Sciatic nerve (tissue), 2 donors: Measurements from ENCODE around the gene PIK3CB. TPM values are rescaled to one million over a fixed set of nuclear protein-coding genes. Genes with fewer than 3 reads are reported as not detected.
A peak's percentile ranks its signal among the peaks of the same experiment; 100 is the strongest.
"Not testable (repeated sequence)": the region's sequence is repeated elsewhere in the genome, so short reads cannot be mapped to it uniquely, and the experiment has no call there.

Source experiments
- ATAC-seq: fragments of 200-7000 bp; cut with Tn5 transposase; one replicate; pipeline ENCODE4 v1.9.1; 2020; ENCODE audit warnings: mild to moderate bottlenecking, moderate library complexity
- DNase-seq: peaks from one replicate; pipeline ENCODE4 v3.0.0-alpha.2; 2020; ENCODE audit warnings: low spot score
- intact Hi-C: fragments of 100-400 bp; cut with DNase I; formaldehyde crosslinking; loops from one replicate; pipeline ENCODE4 v1.14.2; 2022
- total RNA-seq: library from RNA; stranded (reverse); fragmentation: NEBNext Ultra II Directional; extraction: Animal tissue kit (Norgen Biotek cat#: 25700); gene quantifications from one replicate; pipeline ENCODE4 v1.2.1, GENCODE V29; 2021
- donor health status: DM: no; HTN: no; CAD: no.
- donor health status: DM: no; HTN: no; CAD: no.

The PIK3CB gene
- total RNA-seq, 1 donor from 2014 or later, result 28.8 TPM

DNA sequence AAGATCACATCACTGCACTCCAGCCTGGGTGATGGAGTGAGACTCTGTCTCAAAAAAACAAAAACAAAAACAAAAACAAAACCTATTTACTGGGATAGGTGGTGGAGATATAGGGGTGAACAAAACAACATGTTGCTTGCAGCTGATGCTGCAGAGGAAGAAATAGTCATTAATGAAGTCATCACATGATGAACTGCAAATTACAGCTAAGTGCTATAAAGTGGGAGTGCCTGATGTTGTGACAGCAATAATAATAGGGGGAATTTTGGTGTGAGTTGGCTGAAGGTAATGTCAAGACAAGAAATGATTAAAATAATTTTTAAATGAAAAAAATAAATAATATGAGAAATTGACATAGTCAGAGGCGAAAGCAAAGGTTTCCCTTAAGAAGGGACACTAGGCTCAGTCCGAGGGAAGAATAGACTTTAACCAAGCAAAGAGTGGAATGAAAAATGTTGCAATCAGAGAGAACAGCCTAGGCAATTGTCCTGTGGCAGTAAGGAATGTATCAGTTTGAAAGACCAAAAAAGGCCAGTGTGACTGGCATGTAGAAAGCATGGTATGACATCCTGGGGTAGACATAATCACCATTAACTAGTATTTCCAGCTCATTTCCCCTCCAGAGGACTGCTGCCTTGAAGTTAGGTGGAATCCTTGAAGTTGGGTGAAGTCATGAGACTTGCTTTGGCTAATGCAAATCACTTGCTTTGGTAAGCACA lies 14.7 kb upstream of the PIK3CB start:
- DNase-seq, result no peak
- intact Hi-C loops, result no loop called here
- ATAC-seq, result no peak

DNA sequence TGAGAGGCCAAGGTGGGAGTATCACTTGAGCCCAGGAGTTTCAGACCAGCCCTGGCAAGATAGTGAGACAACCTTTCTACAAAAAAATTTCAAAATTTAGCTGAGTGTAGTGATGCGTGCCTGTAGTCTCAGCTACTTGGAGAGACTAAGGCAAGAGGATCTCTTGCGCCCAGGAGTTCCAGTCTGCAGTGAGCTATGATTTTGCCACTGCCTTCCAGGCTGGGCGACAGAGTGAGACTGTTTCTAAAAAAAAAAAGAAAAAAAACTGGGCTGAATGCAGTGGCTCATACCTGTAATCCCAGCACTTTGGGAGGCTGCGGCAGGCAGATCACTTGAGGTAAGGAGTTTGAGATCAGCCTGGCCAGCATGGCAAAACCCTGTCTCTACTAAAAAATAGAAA lies 14.0 kb upstream of the PIK3CB start:
- ATAC-seq, result no peak
- DNase-seq, result no peak
- intact Hi-C loops, result no loop called here

DNA sequence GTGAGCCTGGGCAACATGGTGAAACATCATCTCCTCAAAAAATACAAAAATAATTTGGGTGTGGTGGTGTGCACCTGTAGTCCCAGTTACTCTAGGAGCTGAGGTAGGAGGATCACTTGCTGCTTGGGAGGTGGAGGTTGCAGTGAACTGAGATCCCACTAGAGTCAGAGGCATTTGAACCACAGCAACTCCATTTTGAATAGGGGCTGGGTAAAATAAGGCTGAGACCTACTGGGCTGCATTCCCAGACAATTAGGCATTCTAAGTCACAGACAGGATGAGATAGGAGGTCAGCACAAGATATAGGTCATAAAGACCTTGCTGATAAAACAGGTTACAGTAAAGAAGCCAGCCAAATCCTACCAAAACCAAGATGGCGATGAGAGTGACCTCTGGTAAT lies 12.1 kb upstream of the PIK3CB start:
- not testable (repeated sequence) for ATAC-seq

DNA sequence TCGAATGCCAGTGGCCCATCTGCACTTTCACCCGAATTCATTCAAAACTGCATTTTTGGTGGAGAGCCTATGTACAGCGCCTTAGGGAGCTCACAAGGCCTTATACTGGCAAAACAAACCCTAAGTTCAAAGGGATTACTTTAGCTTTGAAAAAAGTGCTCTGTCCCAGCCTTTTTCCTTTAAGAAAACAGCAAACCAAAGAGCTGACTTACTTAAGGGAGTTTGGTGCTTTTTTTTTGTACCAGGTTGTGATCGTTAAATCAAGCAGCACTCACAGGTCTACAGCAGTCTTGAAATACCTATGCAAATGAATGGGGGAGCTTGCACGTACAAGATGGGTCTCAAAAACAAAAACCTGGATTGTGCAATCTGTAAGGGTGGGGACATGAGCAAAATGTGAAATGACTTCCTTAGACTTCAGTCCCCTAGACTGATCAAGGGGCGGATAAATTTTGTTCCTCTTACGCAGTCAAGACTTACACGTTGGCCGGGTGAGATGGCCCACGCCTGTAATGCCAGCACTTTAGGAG lies 11.6 kb upstream of the PIK3CB start:
- ATAC-seq, result no peak
- no peak for DNase-seq
- intact Hi-C loops, result no loop called here

More for the DNA sequence above, 12.1 kb upstream of the PIK3CB start:
- intact Hi-C loops, DNase-seq: not testable (repeated sequence)

DNA sequence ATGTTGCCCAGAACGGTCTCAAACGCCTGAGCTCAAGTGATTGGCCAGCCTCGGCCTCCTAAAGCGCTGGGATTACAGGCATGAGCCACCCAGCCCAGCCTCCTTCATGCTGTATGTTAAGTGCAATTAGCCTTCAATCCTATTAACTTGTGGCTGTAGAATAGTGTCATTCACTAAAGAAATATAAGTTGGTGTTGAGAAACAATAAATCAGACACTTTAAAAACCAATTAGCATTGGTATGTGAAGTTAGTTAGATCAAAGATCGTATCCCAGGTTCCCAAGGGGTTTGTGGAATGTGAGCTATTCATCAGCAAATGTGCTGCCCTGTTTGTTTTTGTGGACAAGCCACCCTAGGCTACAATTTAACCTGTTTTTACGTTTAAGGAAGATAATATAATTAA lies 11.0 kb upstream of the PIK3CB start:
- no peak for ATAC-seq
- intact Hi-C loops, result no loop called here
- no peak for DNase-seq

DNA sequence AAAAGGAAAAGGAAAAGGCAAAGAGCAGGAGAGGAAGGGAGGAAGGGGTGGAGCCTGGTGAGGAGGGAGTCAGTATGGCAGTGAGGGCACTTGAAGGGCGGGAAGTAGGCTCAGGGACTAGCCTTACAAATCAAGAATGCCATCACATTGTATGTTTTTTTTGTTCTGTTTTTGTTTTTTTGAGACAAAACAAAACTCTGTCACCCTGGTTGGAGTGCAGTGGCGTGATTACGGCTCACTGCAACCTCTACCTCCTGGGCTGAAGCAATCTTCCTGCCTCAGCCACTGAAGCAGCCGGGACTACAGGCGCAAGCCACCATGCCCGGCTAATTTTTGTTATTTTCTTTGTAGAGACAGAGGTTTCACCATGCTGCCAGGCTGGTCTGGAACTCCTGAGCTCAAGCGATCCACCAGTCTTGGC lies 10.5 kb upstream of the PIK3CB start:
- ATAC-seq (no peak), DNase-seq (no peak)
- intact Hi-C loops, result no loop called here

DNA sequence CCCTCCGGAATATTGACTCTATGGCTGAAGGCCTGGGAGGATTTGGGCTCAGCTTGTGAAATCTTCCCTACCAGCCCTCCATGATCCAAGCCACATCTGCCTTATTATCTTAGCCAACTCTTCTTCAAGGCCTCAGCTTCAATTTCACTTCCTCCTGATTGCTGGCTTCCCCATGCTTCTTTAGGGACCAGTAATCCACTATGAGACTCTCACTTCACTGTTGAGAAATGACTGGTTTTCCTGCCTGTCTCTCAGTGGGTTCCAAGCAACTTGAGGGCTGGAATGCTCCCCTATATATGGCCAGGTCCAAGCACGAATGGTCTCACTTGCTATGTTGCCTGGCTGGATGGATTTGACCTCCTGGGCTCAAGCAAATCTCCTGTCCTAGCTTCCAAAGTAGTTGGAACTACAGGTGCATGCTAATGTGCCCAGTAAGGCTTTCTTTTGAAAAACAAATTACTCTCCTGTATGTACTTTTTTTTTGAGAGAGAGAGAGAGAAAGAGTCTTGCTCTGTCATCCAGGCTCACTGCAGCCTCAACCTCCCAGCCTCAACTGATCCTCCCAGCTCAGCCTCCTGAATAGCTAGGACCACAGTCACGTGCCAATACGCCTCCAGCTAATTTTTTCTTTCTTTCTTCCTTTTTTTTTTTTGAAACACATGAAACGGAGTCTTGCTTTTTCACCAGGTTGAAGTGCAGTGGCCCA lies 7.9 kb upstream of the PIK3CB start:
- ATAC-seq (no peak), DNase-seq (no peak)
- intact Hi-C loops, result no loop called here

DNA sequence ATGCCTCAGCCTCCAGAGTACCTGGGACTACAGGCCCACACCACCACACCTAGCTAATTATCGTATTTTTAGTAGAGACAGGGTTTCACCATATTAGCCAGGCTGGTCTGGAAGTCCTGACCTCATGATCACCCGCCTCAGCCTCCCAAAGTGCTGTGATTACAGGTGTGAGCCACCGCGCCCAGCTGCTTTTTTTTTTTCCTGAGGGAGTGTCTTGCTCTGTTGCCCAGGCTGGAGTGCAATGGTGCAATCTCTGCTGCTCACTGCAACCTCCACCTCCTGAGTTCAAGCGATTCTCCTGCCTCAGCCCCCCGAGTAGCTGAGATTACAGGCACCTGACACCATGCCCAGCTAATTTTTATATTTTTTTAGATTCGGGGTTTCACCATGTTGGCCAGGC lies 3.7 kb upstream of the PIK3CB start:
- intact Hi-C loops, ATAC-seq, DNase-seq: not testable (repeated sequence)

DNA sequence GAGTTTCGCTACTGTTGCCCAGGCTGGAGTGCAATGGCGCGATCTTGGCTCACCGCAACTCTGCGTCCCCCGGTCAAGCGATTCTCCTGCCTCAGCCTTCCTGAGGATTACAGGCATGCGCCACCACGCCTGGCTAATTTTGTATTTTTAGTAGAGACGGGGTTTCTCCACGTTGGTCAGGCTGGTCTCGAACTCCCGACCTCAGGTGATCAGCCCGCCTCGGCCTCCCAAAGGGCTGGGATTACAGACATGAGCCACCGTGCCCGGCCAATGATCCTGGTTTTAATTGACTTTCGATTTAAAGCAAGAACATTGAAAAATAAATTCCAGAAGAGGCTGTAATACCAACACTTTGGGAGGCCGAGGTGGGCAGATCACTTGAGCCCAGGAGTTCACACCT lies 1.1 kb upstream of the PIK3CB start:
- DNase-seq, intact Hi-C loops, ATAC-seq: not testable (repeated sequence)

DNA sequence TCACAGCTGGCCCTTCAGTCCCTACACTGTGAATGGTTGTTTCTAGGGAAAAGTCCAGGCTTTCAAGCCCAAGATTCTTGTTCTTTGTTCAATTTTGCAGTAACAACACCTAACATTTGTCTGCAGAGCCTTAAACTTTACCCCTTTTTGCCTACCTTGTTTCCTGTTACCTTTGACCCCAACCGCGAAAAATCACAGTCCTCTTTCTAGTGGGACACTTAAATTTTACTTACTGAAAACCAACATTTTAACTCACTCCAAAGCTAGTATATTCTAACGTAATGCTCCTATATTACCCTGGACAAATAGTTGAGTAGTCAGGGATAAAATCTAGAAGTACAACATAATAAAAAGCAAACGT lies 649 bp upstream of the PIK3CB start:
- intact Hi-C loops, result no loop called here
- no peak for ATAC-seq
- no peak for DNase-seq

DNA sequence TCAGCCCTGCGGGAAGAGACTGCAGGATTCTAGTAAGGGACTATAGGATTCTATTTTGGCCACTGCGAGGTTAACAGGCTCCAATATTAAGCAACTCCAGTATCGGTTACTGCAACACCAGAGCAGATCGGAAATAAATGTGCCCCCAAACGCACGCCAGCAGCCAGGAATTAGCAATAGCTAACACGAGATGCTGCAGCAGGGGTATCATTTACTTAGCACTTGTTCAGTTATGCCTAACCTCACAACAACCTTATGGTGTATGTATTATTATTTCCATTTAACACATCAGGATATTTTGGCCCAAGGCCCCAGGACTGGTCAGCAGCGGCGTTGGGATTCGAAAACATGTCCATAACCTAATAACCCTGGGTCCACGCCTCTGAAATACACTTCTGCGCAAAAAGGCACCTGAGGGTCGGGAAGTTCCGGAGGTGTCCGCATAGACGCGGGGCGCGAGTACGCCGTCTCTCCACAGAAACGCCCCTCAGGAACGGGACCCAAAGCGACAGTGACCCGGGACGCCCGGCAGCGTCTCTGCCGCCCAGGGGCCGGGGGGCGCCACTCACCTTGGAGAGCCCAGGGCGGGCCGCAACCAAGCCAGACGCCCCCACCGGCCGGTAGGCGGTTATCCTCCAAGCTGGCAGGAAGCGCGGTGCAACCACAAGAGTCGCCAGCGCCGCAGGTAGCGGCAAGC lies 681 bp downstream of the PIK3CB start:
- intact Hi-C loops, result no loop called here
- peak; percentile 38 for ATAC-seq
- peak; percentile 69 for DNase-seq

DNA sequence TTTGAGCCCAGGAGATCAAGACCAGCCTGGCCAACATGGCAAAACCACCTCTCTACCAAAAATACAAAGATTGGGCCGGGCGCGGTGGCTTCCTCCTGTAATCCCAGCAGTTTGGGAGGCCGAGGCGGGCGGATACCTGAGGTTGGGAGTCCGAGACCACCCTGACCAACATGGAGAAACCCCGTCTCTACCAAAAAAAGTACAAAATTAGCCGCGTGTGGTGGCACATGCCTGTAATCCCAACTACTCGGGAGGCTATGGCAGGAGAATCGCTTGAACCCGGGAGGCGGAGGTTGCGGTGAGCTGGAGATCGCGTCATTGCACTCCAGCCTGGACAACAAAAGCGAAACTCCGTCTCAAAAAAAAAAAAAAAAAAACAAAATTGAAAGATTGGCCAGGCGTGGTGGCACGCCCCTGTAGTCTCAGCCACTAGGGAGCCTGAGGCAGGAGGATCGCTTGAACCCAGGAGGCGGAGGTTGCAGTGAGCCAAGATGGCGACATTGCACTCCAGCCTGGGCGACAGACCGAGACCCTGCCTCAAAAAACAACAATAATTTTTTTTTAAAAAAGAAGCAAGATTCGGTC lies 2.2 kb downstream of the PIK3CB start:
- DNase-seq, intact Hi-C loops, ATAC-seq: not testable (repeated sequence)

DNA sequence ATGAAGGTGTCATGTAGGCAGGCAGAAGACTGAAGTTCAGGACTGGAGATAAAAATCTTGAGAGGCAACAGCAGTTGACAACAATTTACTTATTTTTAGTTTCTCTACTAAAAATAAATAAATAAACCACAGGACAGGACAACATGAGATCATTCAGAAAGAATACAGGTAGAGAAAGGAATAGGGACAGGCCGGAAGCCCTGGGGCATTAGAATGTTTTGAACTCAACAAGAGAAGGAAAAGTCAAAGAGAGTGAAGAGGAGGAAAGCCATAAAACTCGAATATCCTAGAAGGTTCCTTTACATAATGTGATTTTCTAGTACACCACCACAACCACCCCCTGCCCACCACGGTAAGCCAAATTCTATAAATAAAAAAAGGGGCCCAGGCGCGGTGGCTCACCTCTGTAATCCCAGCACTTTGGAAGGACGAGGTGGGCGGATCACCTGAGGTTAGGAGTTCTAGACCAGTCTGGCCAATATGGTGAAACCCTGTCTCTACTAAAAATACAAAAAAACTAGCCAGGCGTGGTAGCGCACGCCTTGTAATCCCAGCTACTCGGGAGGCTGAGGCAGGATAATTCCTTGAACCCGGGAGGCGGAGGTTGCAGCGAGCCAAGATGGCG lies 4.7 kb downstream of the PIK3CB start:
- intact Hi-C loops, result no loop called here
- ATAC-seq (no peak), DNase-seq (no peak)

DNA sequence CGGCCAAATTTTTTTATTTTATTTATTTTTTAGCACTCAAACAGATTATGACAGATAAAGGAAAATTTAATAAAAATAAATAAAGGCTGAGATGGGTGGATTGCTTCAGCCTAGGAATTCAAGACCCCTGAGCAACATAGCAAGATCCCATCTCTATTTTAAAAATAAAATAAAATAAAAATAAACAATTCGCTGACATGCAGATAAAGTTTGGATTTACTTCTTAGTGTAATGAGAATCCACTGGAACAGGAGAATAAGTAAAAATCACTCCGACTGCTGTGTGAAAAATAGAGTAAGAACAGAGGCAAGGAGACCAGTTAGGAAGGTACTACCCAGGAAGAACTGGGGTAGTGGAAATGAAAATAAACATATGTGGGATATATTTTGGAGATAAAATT lies 5.6 kb downstream of the PIK3CB start:
- DNase-seq (no peak), ATAC-seq (no peak)
- intact Hi-C loops, result no loop called here

DNA sequence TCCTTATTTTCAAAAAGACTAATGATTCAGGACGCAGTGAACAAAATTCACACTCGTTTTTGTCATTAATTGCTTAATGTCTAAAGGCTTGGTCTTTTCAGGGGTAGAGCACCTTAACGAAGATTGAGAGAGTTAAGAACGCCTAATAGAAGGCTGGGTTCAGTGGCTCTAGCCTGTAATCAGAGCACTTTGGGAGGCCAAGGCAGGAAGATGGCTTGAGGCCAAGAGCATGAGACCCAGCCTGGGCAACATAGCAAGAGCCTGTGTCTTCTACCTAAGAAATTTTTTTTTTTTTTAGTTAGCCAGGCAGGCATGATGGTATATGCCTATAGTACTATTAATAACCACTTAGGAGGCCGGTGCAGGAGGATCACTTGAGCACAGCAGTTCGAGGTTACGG lies 7.5 kb downstream of the PIK3CB start:
- DNase-seq, result no peak
- no peak for ATAC-seq
- intact Hi-C loops, result no loop called here

DNA sequence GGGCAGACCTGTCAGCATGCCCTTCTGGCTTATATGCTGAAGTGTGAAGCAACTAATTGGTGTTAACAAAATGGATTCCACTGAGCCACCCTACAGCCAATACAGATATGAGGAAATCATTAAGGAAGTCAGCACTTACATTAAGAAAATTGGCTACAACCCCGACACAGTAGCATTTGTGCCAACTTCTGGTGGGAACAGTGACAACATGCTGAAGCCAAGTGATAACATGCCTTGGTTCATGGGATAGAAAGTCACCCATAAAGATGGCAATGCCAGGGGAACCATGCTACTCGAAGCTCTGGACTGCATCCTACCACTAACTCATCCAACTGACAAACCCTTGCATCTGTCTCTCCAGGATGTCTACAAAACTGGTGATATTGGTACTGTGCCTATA lies 9.4 kb downstream of the PIK3CB start:
- intact Hi-C loops, result no loop called here
- ATAC-seq (no peak), DNase-seq (no peak)

DNA sequence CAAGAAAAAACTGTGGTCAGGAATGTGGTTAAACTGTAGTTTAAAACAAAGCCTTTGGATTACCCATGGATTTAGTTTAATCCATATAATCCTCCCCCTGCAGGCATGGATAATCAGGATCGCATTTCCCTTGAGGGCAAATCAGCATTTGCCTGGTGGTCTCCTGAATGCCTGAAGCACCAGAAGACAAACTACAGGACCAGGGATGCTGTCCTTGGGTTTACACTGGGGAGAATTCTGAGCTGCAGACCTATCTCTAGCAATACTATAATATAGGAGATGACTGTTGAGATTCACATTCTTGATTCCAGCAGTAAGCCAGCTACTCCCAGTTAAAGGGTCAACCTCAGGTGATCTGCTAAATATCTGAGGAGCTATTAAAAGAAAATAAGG lies 10.6 kb downstream of the PIK3CB start:
- peak; percentile 13 for DNase-seq
- no peak for ATAC-seq
- intact Hi-C loops, result no loop called here

DNA sequence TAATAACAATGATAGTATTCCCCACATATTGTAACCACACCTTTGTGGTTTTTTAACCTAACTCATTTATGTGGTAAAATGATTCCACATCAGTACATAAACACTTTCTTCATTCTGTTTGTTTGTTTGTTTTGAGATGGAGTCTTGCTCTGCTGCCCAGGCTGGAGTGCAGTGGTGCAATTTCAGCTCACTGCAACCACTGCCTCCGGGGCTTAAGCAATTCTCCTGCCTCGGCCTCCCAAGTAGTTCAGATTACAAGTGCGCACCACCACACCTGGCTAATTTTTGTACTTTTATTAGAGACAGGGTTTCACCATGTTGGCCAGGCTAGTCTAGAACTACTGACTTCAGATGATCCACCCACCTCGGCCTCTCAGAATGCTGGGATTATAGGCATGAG lies 14.3 kb downstream of the PIK3CB start:
- intact Hi-C loops, ATAC-seq: not testable (repeated sequence)
- DNase-seq, result peak; percentile 15

DNA sequence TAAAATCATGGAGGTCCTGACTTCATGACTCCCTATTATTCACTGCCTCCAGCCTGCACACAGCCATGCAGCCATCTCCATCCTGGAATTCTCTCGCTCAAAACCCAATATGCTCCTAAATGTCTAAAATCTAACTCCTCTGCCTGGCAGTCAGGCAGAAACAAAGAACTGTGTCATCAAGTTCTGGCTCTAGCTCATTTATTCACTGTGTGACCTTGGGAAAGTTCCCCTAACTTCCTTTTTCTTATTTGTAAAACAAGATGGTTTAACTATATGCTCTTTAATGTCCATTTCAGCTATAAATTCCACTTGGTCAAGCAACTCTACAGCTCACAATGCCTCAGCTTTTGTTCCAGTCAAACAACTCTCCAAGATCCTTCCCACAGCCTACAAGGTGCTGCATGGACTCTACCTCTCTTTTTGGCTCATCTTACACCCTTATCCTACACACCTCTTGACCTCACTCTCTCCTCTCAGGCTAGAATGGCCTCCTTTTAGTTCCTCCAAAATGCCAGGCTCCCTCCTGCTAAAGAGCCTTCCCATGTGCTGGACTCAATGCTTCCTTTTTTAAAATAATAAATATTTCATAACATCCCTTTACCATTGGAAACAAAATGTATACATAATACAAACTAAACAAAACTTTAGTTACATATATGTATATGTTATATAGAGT lies 16.4 kb downstream of the PIK3CB start:
- no peak for DNase-seq
- intact Hi-C loops, result no loop called here

More for the DNA sequence above, 16.4 kb downstream of the PIK3CB start:
- no peak for ATAC-seq
